HG03520 (cell line): ENCODE measurements around the gene P2RY8.

Experiments used
- ATAC-seq: cut with Tn5 transposase; IDR thresholded peaks from one replicate; pipeline ENCODE4 v1.9.1; 2021; ENCODE audit warnings: mild to moderate bottlenecking, moderate library complexity; ENCODE audit not compliant: unreplicated experiment

The P2RY8 gene

DNA sequence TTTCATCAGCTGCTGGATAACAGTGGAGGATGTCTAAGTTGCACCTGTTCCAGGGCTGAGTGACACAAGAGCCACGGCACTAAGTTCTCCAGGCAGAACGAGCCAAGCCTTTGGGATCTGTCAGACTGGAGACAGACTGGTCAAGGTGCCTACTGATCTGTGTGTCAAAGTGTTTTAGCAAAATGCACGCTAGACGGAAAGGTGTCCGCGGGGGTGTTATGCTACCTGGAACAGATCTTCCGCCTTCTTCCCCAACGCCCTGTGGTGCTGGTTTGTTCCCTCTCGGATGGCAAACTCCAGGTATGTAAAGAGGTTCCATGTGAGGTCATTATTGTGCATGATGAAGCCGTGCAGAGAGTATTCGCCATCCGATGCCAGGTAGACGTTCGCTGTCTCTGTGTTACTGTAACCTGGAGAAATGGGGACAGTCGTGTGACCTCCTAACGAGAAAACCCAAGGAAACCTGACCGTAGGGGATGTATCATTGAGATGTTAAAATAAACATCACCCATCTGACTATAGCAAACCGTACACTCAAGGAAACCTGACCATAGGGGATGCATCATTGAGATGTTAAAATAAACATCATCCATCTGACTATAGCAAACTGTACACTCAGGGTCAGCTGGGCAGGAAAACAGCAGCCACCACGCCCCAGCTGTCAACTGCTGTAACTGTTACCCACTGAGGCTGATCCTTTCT, 115.4 kb downstream of the P2RY8 start:
- no peak for ATAC-seq

DNA sequence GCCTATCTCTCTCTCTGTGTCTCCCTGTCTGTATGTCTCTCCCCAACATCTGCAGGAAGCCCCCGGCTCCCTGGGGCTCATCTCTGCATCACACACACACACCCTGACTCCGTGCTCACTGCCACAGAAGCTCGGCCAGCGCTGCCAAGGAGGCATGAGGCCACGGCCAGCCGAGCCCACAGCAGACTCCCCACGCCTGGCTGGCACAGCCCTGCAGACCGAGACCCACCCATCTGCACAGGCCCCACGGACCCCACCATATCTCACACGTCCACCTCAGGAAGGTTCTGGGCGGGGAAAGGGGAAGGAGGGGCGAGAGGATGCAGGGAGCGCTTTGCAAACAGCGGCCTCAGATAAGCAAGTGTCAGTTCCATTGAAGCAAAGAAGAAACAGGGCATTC, 116.6 kb downstream of the P2RY8 start:
- no peak for ATAC-seq

DNA sequence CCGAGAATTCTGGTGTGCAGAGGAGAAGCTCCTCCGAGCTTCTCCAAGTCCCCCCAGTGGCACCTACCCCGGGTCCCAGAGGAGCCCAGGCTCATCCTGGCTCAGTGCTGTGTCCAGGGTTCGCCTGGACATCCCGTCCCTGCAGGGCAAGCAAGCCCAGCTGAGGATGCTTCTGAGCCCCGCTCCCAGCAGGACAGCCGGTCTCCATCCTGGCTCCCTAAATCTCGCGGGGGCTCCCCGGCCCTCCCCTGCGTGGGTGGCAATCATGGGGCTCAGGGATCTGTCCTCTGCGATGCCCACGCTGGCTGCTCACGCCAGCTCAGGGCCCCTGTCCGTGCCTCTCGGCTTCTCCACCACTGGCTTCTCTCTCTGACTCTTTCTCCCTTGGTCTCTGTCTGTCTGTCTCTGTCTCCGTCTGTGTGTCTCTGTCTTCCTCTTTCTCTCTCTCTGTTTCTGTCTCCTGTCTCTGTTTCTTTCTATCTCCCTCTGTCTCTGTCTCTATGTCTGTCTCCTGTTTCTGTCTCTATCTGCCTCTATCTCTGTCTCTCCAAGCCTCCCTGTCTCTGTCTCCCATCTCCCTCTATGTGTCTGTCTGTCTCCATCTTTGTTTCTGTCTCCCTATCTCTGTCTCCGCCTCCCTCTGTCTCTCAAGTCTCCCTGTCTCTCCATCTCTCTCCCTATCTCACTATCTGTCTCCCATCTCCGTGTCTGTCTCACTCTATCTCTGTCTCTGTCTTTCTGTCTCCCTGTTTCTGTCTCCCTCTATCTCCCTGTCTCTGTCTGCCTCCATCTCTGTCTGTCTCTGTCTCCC, 117.2 kb downstream of the P2RY8 start:
- ATAC-seq = no peak

DNA sequence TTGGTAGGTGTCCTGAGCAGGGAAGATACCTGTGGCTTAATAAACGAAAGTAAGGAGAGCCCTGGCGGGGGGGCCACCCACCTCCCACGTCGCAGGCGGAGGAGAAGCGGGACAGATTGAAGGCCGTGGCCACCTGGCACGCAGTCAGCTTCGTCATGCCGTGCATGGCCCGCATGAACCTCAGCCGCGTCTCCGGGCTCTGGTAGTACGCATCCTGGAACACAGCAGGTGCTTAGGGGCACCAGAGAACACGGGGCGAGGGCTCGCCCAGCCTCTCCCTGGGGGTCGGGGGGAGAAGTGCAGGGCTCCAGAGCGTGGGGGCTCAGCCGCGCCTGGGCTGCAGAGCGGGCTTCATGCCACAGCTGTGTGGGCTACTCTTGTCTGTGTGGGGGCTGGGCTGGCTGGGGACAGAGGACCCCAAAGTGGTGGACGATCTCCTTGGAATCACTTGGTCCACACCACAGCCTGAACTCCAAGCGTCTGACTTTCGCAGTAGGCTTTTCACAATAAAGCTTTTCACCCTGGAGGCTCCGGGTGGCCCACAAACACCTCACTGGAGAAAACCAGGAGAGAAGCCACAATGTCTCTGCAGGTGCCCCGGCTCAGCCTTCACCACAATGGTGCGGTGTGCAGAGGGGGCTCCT, 118.0 kb downstream of the P2RY8 start:
- ATAC-seq = no peak

DNA sequence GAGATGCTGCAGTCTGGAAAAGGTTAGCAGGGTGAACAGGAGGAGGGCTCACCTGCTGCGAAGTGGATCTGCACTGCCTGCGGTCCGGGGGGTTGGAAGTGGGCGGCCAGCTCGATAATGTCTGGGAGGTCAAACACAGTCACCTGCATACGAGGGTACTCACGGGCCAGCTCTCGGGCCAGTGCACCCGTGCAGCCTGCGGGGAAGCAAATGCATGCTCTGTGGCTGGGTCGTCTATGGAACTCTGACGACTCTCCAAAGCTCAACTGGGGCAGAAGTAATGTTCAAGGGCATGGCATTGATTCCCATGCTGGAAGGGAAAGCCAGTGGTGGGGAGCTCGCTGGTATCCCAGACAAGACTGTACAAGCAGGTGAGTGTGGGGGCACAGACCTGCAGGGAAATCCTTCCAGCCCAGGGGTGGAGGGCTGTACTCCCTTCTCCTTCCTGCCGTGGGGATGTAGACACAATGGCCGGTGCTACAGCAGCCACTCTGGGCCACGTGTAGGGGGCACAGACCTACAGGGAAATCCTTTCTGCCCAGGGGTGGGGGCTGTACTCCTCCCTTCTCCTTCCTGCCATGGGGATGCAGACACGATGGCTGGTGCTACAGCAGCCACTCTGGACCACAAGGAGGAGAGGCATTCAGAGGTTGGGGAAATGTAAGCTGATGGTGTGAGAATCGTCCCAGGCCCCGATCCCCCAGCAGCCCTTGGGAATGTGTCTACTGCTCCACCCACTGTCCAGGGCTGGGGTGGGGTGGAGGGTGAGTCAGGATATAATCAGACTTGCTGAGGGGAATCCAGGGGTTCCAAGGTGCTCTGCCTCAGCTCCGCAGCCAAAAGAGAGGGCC, 118.8 kb downstream of the P2RY8 start:
- ATAC-seq = no peak

DNA sequence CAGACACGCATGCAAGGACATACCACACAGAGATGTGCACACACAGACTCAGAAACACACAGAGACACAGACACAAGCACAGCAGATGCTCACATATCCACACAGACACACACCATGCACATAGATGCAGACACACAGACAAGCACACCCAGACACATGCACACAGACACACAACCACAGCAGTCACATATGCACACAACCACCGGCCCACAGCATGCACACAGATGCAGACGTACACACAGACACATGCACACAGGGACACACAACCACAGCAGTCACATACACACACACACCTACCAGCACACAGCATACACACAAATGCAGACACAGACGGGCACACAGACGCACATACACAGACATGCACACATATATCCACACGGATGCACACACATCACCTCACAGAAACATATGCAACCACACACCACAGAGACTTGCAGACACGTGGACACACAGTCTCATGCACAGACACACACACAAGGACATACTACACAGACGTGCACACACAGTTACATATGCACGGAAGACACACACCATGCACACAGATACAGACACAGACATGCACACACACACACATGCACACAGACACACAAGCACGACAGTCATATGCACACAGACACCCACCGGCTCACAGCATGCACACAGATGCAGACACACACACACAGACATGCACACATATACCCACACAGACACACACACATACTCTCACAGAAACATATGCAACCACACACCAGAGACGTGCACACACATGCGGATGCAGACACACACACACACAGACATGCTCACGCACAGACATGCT, 119.8 kb downstream of the P2RY8 start:
- ATAC-seq = no peak

DNA sequence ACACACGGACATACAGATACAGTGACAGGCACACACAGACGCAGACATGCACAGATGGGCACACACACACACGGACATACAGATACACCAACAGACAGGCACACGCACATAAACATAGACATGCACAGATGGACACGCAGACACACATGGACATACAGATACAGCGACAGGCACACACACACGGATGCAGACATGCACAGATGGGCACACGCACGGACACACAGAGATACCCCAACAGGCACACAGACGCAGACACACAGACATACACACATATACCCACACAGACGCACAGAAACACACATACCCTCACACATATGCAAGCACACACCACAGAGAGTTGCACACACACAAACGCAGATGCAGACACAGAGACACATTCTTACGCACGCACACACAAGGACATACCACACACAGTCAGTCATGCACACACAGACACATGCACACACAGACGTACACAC, 120.6 kb downstream of the P2RY8 start:
- ATAC-seq = no peak
